GM12878 (cell line): Measurements from ENCODE around the gene SLC35F3. TPM values are rescaled to one million over a fixed set of nuclear protein-coding genes. Genes with fewer than 3 reads are reported as not detected.

Experiments
- ATAC-seq: fragments of 200-7000 bp; cut with Tn5 transposase; 3 replicates; pipeline ENCODE4 v1.9.1; 2020; ENCODE audit warnings: mild to moderate bottlenecking, moderate library complexity
- BruUV-seq: library from RNA; stranded (reverse); fragments of 400-500 nt; replicated peaks from 2 replicates; lab custom pipeline; 2021; lab: Mats Ljungman, UMichigan
- CTCF ChIA-PET: fragments of 300-600 bp; sonication (Branson Sonifier 250); formaldehyde crosslinking; extraction: SDS; loops from one replicate; lab custom pipeline; 2021; ENCODE audit warnings: inconsistent platforms; lab: Yijun Ruan, JAX
- POLR2A ChIA-PET: fragments of 350-600 bp; formaldehyde crosslinking; extraction: SDS; loops from one replicate; lab custom pipeline; 2021; ENCODE audit warnings: inconsistent platforms; lab: Charles Lee
- RAD21 ChIA-PET: fragments of 300-600 bp; sonication (Branson Sonifier 250); formaldehyde crosslinking; loops from one replicate; lab custom pipeline; 2023; ENCODE audit warnings: antibody characterized with exemption; ENCODE audit not compliant: unreplicated experiment; lab: Charles Lee
- SMC1A ChIA-PET: fragments of 300-600 bp; sonication (Branson Sonifier 250); formaldehyde crosslinking; loops from one replicate; lab custom pipeline; 2023; ENCODE audit not compliant: unreplicated experiment, uncharacterized antibody; lab: Charles Lee
- DNase-seq: peaks from one replicate; pipeline ENCODE4 v3.0.0-alpha.2; 2011; ENCODE audit warnings: low read depth, low spot score
- FAIRE-seq: peaks from 3 replicates; lab custom pipeline; 2011; peaks lifted over from hg19 to GRCh38; lab: Jason Lieb, UNC
- H2AFZ ChIP-seq: 2 replicates; pipeline ENCODE4 v1.6.0; 2011; ENCODE audit warnings: low read depth, low read length, control low read depth; ENCODE audit not compliant: control insufficient read depth
- H3K27ac ChIP-seq: 2 replicates; pipeline ENCODE4 v1.5.1; 2011; ENCODE audit warnings: control low read depth; ENCODE audit not compliant: control insufficient read depth, insufficient read depth
- H3K27me3 ChIP-seq, 2 experiments: replicated peaks in 1 of 2; 2 replicates each; pipeline versions ENCODE4 v1.6.0 to v1.6.1; 2011; ENCODE audit warnings: low read length in 1 of 2; ENCODE audit not compliant: control insufficient read depth in 2 of 2, insufficient read depth in 2 of 2
- H3K36me3 ChIP-seq, 2 experiments: 2 replicates each; pipeline ENCODE4 v1.5.1; 2011; ENCODE audit warnings: low read length in 1 of 2; ENCODE audit not compliant: control insufficient read depth in 2 of 2, insufficient read depth in 2 of 2
- H3K4me1 ChIP-seq: 2 replicates; pipeline ENCODE4 v1.6.1; 2011; ENCODE audit warnings: mild to moderate bottlenecking, low read length, moderate library complexity, mixed read lengths; ENCODE audit not compliant: control insufficient read depth, insufficient read depth
- H3K4me2 ChIP-seq: 2 replicates; pipeline ENCODE4 v1.6.0; 2011; ENCODE audit warnings: control low read depth; ENCODE audit not compliant: control insufficient read depth, insufficient read depth
- H3K4me3 ChIP-seq: fragments of 200-600 bp; sonication (generic); 2 replicates; pipeline ENCODE4 v1.5.1; 2016
- H3K79me2 ChIP-seq: 2 replicates; pipeline ENCODE4 v1.6.0; 2011; ENCODE audit warnings: low read length; ENCODE audit not compliant: control insufficient read depth, insufficient read depth
- H3K9ac ChIP-seq: 2 replicates; pipeline ENCODE4 v1.8.0; 2011; ENCODE audit warnings: low read length, control low read depth, mixed read lengths; ENCODE audit not compliant: control insufficient read depth, insufficient read depth
- H3K9me3 ChIP-seq: replicated peaks from 3 replicates; pipeline ENCODE4 v1.5.1; 2011; ENCODE audit warnings: mild to moderate bottlenecking, low read length; ENCODE audit not compliant: control insufficient read depth, insufficient read depth
- H4K20me1 ChIP-seq: 2 replicates; pipeline ENCODE4 v1.6.0; 2011; ENCODE audit not compliant: control insufficient read depth, insufficient read depth
- ASH2L ChIP-seq: fragments of 300-600, 200-600 bp; sonication (generic); IDR thresholded peaks from 2 replicates; pipeline ENCODE4 v1.6.1; 2017; ENCODE audit warnings: low read depth, mild to moderate bottlenecking, borderline replicate concordance
- GATAD2B ChIP-seq: fragments of 450-650 bp; conservative IDR thresholded peaks from 2 replicates; pipeline ENCODE4 v1.6.1; 2017; ENCODE audit warnings: low read depth, mild to moderate bottlenecking, moderate library complexity
- NR2C2 ChIP-seq: IDR thresholded peaks from 2 replicates; pipeline ENCODE4 v1.6.1; 2011; ENCODE audit warnings: borderline replicate concordance, low read depth; ENCODE audit not compliant: control insufficient read depth, insufficient read length
- PAX8 ChIP-seq: fragments of 450-650 bp; IDR thresholded peaks from 2 replicates; pipeline ENCODE4 v1.6.1; 2017; ENCODE audit warnings: mild to moderate bottlenecking, moderate library complexity
- REST ChIP-seq: IDR thresholded peaks from 2 replicates; pipeline ENCODE4 v1.6.1; 2012; ENCODE audit warnings: mild to moderate bottlenecking, low read depth, low read length
- SP1 ChIP-seq: IDR thresholded peaks from one replicate; pipeline ENCODE4 v1.6.1; 2011; ENCODE audit warnings: low read depth, low read length
- TARDBP ChIP-seq: IDR thresholded peaks from 2 replicates; pipeline ENCODE4 v1.6.1; 2016; ENCODE audit warnings: borderline replicate concordance
- ZSCAN29 ChIP-seq: fragments of 450-650 bp; IDR thresholded peaks from 2 replicates; pipeline ENCODE4 v1.6.1; 2017; ENCODE audit warnings: mild to moderate bottlenecking, moderate library complexity
- WGBS: methylation state at CpG from one replicate; pipeline ENCODE4 v1.1.6; 2016; ENCODE audit warnings: low lambda C conversion rate; ENCODE audit not compliant: insufficient replicate concordance, insufficient coverage; ENCODE audit errors: missing lambda C conversion rate; 5-methylcytosine and 5-hydroxymethylcytosine counted together
- in situ Hi-C: fragments of 300-500 bp; cut with MboI; formaldehyde crosslinking; loops from 9 replicates; pipeline ENCODE4 v1.14.3; 2018; ENCODE audit warnings: mixed read lengths
- intact Hi-C: fragments of 100-400 bp; cut with micrococcal nuclease; formaldehyde crosslinking; loops from one replicate; pipeline ENCODE4 v1.14.2; 2022; ENCODE audit not compliant: unreplicated experiment
- polyA plus RNA-seq, 11 experiments: library from polyadenylated mRNA; depleted of rRNA in 4 of 11; unstranded in 6 of 11; stranded (reverse) in 5 of 11; fragments of >200 nt; fragmentation: Nextera tagmentation in 4 of 11; fragmentation: Illumina TruSeq in 1 of 11; extraction: Ambion mirVana in 4 of 11; extraction: Trizol in 1 of 11; gene quantifications; 1 replicate in 1 of 11; 2 replicates in 10 of 11; pipeline versions ENCODE4 v1.2.1 to v1.2.3, GENCODE V29; 2011 to 2016; ENCODE audit warnings: inconsistent platforms in 2 of 11, missing spikeins in 2 of 11, low read depth in 1 of 11
- total RNA-seq, 4 experiments: library from RNA; depleted of rRNA in 3 of 4; stranded (reverse); fragments of >200 nt in 3 of 4; fragmentation: Illumina TruSeq in 1 of 4; extraction: Trizol in 1 of 4; gene quantifications; 2 replicates each; pipeline versions ENCODE4 v1.2.1 to v1.2.3, GENCODE V29; 2013 to 2021

SLC35F3 gene
- total and polyA plus RNA-seq, 10 of the 15 experiments (the other 5 are each of a cell fraction or from before 2014, with no cell fraction given) = 1.0 to 8.6 (median 5.7) TPM

GRCh38 chr1:234262754-234263105 lies 358.3 kb downstream of the SLC35F3 start:
- TF ChIP-seq PAX8 (no peak), ZSCAN29 (no peak), SP1 (no peak), GATAD2B (no peak), NR2C2 (no peak), TARDBP (no peak), ASH2L (no peak), REST (no peak)
- 0% methylated on average over 2 of the region's 2 CpGs for WGBS
- ChIA-PET RAD21 (no interaction called here), SMC1A (interaction anchor here (1.0 to 2.1 kb wide), 2 partner anchors 9 to 11 kb away, joined by 5 to 6 read pairs; no protein-coding TSS in a partner anchor), POLR2A (no interaction called here), CTCF (interaction anchor here (1.4 to 3.8 kb wide), 2 partner anchors 13 to 48 kb away, joined by 4 to 17 read pairs; no protein-coding TSS in a partner anchor)
- H3K9ac ChIP-seq = no peak overlapping the region
- H3K27ac ChIP-seq = no peak overlapping the region
- in situ Hi-C loops (no loop called here), intact Hi-C loops (no loop called here)
- no peaks in the 10 kb centered on the region for H3K4me1 ChIP-seq
- no peak for ATAC-seq
- H3K4me3 ChIP-seq = no peak overlapping the region
- no peak for DNase-seq
- H2AFZ ChIP-seq = no peak overlapping the region
- H3K4me2 ChIP-seq = no peak overlapping the region
- no peak for FAIRE-seq
- peaks cover 6% of the 10 kb centered on the region for H3K9me3 ChIP-seq
- H3K27me3 ChIP-seq = no peaks in the 10 kb centered on the region
- H4K20me1 ChIP-seq = no peaks in the 10 kb centered on the region
- no peaks in the 10 kb centered on the region; a peak in 1 of 4 replicates for H3K36me3 ChIP-seq
- no TSS peak for BruUV-seq
- H3K79me2 ChIP-seq = no peaks in the 10 kb centered on the region
